Cardiac fibroblast (primary cell): Measurements from ENCODE around the gene EGFR.

ENCODE experiments used
- DNase-seq, 2 donors: peaks; one replicate each; pipeline versions ENCODE4 v3.0.0 to v3.0.0-alpha.2; 2010; ENCODE audit warnings: low read depth in 2 of 2
- H3K4me3 ChIP-seq, 2 donors: replicated peaks in 1 of 2; 1 replicate in 1 of 2; 2 replicates in 1 of 2; pipeline ENCODE4 v1.5.1; 2011; ENCODE audit warnings: low read depth in 2 of 2, low read length in 2 of 2, mild to moderate bottlenecking in 2 of 2, moderate library complexity in 1 of 2
- CTCF ChIP-seq: IDR thresholded peaks from one replicate; pipeline ENCODE4 v1.5.1; 2011; ENCODE audit warnings: low read depth, mild to moderate bottlenecking, low read length, inconsistent platforms

Gene EGFR

GRCh38 chr7:55236476-55236875, 217.7 kb downstream of the EGFR start:
- H3K4me3 ChIP-seq = no peak overlapping the region
- no peak for DNase-seq
- TF ChIP-seq CTCF = no peak

- no peak overlapping the region for H3K4me3 ChIP-seq
- TF ChIP-seq CTCF = no peak
- DNase-seq = no peak
These were observed 218.5 kb downstream of the EGFR start for GRCh38 chr7:55237156-55237893.

GRCh38 chr7:55239406-55239805, 220.6 kb downstream of the EGFR start:
- no peak overlapping the region for H3K4me3 ChIP-seq
- DNase-seq = no peak
- no peak for TF ChIP-seq CTCF

- no peak for DNase-seq
- no peak overlapping the region for H3K4me3 ChIP-seq
- TF ChIP-seq CTCF = no peak
These were observed 221.8 kb downstream of the EGFR start for GRCh38 chr7:55240418-55241142.

GRCh38 chr7:55241958-55242357, 223.1 kb downstream of the EGFR start:
- TF ChIP-seq CTCF = no peak
- H3K4me3 ChIP-seq = no peak overlapping the region
- no peak for DNase-seq

- no peak overlapping the region for H3K4me3 ChIP-seq
- TF ChIP-seq CTCF = no peak
- DNase-seq = no peak
These were observed 223.8 kb downstream of the EGFR start for GRCh38 chr7:55242613-55243012.
